PC-3 (cell line): ENCODE data around the gene SGK2. TPM values are rescaled to one million over a fixed set of nuclear protein-coding genes. Genes with fewer than 3 reads are reported as not detected.

ENCODE experiments used
- ATAC-seq: fragments of 200-7000 bp; cut with Tn5 transposase; 2 replicates; pipeline ENCODE4 v1.9.1; 2020; ENCODE audit warnings: mild to moderate bottlenecking, moderate library complexity
- BruUV-seq: library from RNA; stranded (reverse); fragments of 400-500 nt; replicated peaks from 2 replicates; lab custom pipeline; 2021; lab: Mats Ljungman, UMichigan
- CTCF ChIA-PET: fragments of 300-600 bp; sonication (Branson Sonifier 250); formaldehyde crosslinking; loops from one replicate; lab custom pipeline; 2022; ENCODE audit warnings: antibody characterized with exemption; lab: Charles Lee
- POLR2A ChIA-PET: fragments of 300-600 bp; sonication (Branson Sonifier 250); formaldehyde crosslinking; loops from one replicate; lab custom pipeline; 2022; ENCODE audit warnings: antibody characterized with exemption; ENCODE audit not compliant: unreplicated experiment; lab: Charles Lee
- DNase-seq: peaks from one replicate; pipeline ENCODE4 v3.0.0-alpha.2; 2015
- H2AFZ ChIP-seq: fragments of 300-600 bp; sonication (generic); 2 replicates; pipeline ENCODE4 v1.6.0; 2016; ENCODE audit warnings: antibody characterized with exemption, low read length
- H3F3A ChIP-seq: fragments of 300-600 bp; sonication (generic); one replicate; pipeline ENCODE4 v1.6.0; 2017; ENCODE audit warnings: antibody characterized with exemption, low read length, control low read depth, mild to moderate bottlenecking; ENCODE audit not compliant: unreplicated experiment
- H3K27ac ChIP-seq: fragments of 300-600 bp; sonication (generic); 2 replicates; pipeline ENCODE4 v1.5.1; 2016; ENCODE audit warnings: mild to moderate bottlenecking, low read length
- H3K27me3 ChIP-seq: fragments of 300-600 bp; sonication (generic); 2 replicates; pipeline ENCODE4 v1.6.1; 2016; ENCODE audit warnings: low read length, mixed read lengths
- H3K36me3 ChIP-seq: fragments of 300-600 bp; sonication (generic); 2 replicates; pipeline ENCODE4 v1.6.1; 2016; ENCODE audit warnings: low read depth, mixed run types, low read length, mixed read lengths
- H3K4me1 ChIP-seq: fragments of 300-600 bp; sonication (generic); 2 replicates; pipeline ENCODE4 v1.5.1; 2016; ENCODE audit warnings: low read length; ENCODE audit not compliant: insufficient read depth
- H3K4me2 ChIP-seq: fragments of 300-600 bp; sonication (generic); 2 replicates; pipeline ENCODE4 v1.6.0; 2016; ENCODE audit warnings: low read length
- H3K4me3 ChIP-seq: fragments of 300-600 bp; sonication (generic); 2 replicates; pipeline ENCODE4 v1.5.1; 2016; ENCODE audit warnings: mild to moderate bottlenecking, low read length, mixed read lengths
- H3K79me2 ChIP-seq: fragments of 300-600 bp; sonication (generic); 2 replicates; pipeline ENCODE4 v1.6.1; 2017; ENCODE audit warnings: low read length, mixed read lengths
- H3K9ac ChIP-seq: fragments of 300-600 bp; sonication (generic); 2 replicates; pipeline ENCODE4 v1.6.0; 2016; ENCODE audit warnings: mild to moderate bottlenecking, low read length
- H3K9me2 ChIP-seq: fragments of 300-600 bp; sonication (generic); replicated peaks from 2 replicates; pipeline ENCODE4 v1.6.1; 2016; ENCODE audit warnings: mixed run types, low read length, mixed read lengths
- H3K9me3 ChIP-seq: fragments of 300-600 bp; sonication (generic); 2 replicates; pipeline ENCODE4 v1.6.1; 2016; ENCODE audit warnings: low read length, mixed read lengths
- H4K20me1 ChIP-seq: fragments of 300-600 bp; sonication (generic); 2 replicates; pipeline ENCODE4 v1.6.1; 2016; ENCODE audit warnings: low read length, mixed read lengths
- CTCF ChIP-seq: fragments of 300-600 bp; sonication (generic); conservative IDR thresholded peaks from 2 replicates; pipeline ENCODE4 v1.5.1; 2017; ENCODE audit warnings: antibody characterized with exemption, low read depth, mild to moderate bottlenecking, low read length
- EZH2 ChIP-seq: fragments of 300-600 bp; sonication (generic); IDR thresholded peaks from one replicate; pipeline ENCODE4 v1.6.1; 2017; ENCODE audit warnings: antibody characterized with exemption, mild to moderate bottlenecking, low read length; ENCODE audit not compliant: unreplicated experiment
- EZH2phosphoT487 ChIP-seq: fragments of 300-600 bp; sonication (generic); IDR thresholded peaks from 2 replicates; pipeline ENCODE4 v1.6.1; 2018; ENCODE audit warnings: mild to moderate bottlenecking, antibody characterized with exemption, low read length, borderline replicate concordance
- intact Hi-C: fragments of 100-400 bp; cut with micrococcal nuclease; formaldehyde crosslinking; loops from 2 replicates; pipeline ENCODE4 v1.9.0; 2023
- total RNA-seq: library from RNA; depleted of rRNA; stranded (reverse); fragments of >200 nt; gene quantifications from 2 replicates; pipeline ENCODE4 v1.2.3, GENCODE V29; 2014

SGK2 gene
- total RNA-seq, 1 experiment from 2014 or later: 6.6 TPM

DNA sequence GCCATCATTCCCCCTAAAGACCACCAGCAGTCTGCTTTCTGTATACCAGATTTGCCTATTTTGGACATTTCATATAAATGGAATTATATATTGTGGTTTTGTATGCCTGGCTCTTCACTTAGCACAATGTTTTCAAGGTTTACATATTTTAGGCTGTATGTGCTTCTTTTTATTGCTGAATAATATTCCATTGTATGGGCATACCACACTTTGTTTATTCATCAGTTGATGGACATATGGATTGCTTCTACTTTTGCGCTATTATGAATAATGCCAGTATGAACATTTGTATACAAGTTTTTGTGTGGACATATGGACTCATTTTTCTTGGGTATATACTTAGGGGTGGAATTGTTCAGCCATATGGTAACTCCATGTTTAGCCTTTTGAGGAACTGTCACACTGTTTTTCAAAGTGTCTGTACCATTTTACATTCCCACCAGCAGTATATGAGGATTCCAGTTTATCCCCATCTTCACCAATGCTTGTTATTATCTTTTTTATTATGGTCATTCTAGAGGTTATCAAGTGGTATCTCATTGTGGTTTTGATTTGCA lies 38.7 kb upstream of the SGK2 start:
- Histone ChIP-seq H3K4me3 (no peak overlapping the region), H3K79me2 (peaks cover 24% of the 10 kb centered on the region), H3K27ac (no peak overlapping the region), H3K36me3 (no peaks in the 10 kb centered on the region; the same call in 1 of the 2 replicates), H3K9me3 (no peaks in the 10 kb centered on the region), H3F3A (no peaks in the 10 kb centered on the region), H2AFZ (no peak overlapping the region), H3K9me2 (no peaks in the 10 kb centered on the region), H3K4me2 (no peak overlapping the region), H3K9ac (no peak overlapping the region), H4K20me1 (no peaks in the 10 kb centered on the region), H3K4me1 (peaks cover 10% of the 10 kb centered on the region; the same call in 1 of the 2 replicates), H3K27me3 (no peaks in the 10 kb centered on the region)
- DNase-seq (no peak), ATAC-seq (no peak)
- no TSS peak for BruUV-seq
- ChIA-PET CTCF (no interaction called here), POLR2A (no interaction called here)
- no peak for TF ChIP-seq EZH2
- TF ChIP-seq CTCF: no peak
- TF ChIP-seq EZH2phosphoT487: no peak
- intact Hi-C loops: no loop called here

GRCh38 chr20:43525021-43525420 lies 33.8 kb upstream of the SGK2 start:
- no peak overlapping the region for H3K27ac ChIP-seq
- intact Hi-C loops: no loop called here
- POLR2A ChIA-PET: no interaction called here
- no peak overlapping the region for H3K4me2 ChIP-seq
- no peaks in the 10 kb centered on the region for H4K20me1 ChIP-seq
- TF ChIP-seq EZH2phosphoT487: no peak
- TF ChIP-seq EZH2: no peak
- no peak for TF ChIP-seq CTCF
- no peaks in the 10 kb centered on the region for H3K9me3 ChIP-seq
- no peaks in the 10 kb centered on the region for H3K27me3 ChIP-seq
- no peaks in the 10 kb centered on the region for H3F3A ChIP-seq
- no peaks in the 10 kb centered on the region for H3K79me2 ChIP-seq
- no peak overlapping the region for H2AFZ ChIP-seq
- H3K4me1 ChIP-seq: no peaks in the 10 kb centered on the region
- ATAC-seq: no peak
- no peak for DNase-seq
- no peaks in the 10 kb centered on the region for H3K36me3 ChIP-seq
- H3K4me3 ChIP-seq: no peak overlapping the region
- H3K9ac ChIP-seq: no peak overlapping the region
- no TSS peak for BruUV-seq
- CTCF ChIA-PET: no interaction called here
- H3K9me2 ChIP-seq: no peaks in the 10 kb centered on the region

DNA sequence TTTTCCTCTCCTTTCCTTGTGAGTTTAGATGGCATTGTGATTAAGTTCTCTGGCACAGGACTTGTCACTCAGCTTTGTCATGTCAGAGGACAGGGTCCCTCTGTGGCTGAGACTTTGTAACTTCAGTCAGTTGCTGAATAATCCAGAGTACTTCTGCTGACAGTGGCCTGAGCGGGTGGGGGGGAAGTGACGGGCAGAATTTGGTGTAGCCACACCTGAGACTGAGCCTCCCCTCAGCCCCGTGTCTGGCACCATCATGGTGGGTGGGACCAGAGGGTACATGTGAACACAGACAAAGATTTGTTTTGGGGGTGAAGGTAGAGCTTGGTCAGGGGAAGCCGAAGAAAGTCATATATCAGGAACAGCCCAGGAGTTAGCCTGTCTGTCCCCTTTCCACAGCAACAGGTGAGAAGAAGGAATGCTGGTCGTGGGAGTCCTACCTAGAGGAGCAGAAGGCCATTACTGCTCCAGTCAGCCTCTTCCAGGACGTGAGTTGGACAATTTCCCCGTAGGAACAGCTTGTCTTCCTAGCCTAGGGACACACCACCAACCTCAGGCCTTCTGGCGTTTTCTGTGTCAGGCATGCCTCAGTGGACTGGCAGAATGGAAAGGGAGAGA lies 30.5 kb upstream of the SGK2 start:
- Histone ChIP-seq H3K4me2 (no peak overlapping the region), H3K36me3 (no peaks in the 10 kb centered on the region), H3F3A (no peaks in the 10 kb centered on the region), H3K27ac (no peak overlapping the region), H3K9ac (no peak overlapping the region), H2AFZ (no peak overlapping the region), H4K20me1 (no peaks in the 10 kb centered on the region), H3K9me2 (no peaks in the 10 kb centered on the region), H3K4me3 (no peak overlapping the region), H3K27me3 (no peaks in the 10 kb centered on the region), H3K4me1 (no peaks in the 10 kb centered on the region), H3K79me2 (no peaks in the 10 kb centered on the region), H3K9me3 (no peaks in the 10 kb centered on the region)
- intact Hi-C loops: no loop called here
- BruUV-seq: no TSS peak
- DNase-seq (no peak), ATAC-seq (no peak)
- ChIA-PET CTCF (no interaction called here), POLR2A (interaction anchor here (0.6 to 0.7 kb wide), 3 partner anchors 62 to 238 kb away, joined by 3 to 14 read pairs (median 11); partner anchors contain the start of gene IFT52)
- TF ChIP-seq EZH2phosphoT487 (no peak), EZH2 (no peak), CTCF (no peak)
